ENCODE data around the gene OPN3. TPM values are rescaled to one million over a fixed set of nuclear protein-coding genes. Genes with fewer than 3 reads are reported as not detected.
A peak's percentile ranks its signal among the peaks of the same experiment; 100 is the strongest.

Gene OPN3
- total and polyA plus RNA-seq, 2 donors (not counting 3 experiments of a cell fraction or from before 2014, with no cell fraction given), result 16.1 to 23.9 TPM

DNA sequence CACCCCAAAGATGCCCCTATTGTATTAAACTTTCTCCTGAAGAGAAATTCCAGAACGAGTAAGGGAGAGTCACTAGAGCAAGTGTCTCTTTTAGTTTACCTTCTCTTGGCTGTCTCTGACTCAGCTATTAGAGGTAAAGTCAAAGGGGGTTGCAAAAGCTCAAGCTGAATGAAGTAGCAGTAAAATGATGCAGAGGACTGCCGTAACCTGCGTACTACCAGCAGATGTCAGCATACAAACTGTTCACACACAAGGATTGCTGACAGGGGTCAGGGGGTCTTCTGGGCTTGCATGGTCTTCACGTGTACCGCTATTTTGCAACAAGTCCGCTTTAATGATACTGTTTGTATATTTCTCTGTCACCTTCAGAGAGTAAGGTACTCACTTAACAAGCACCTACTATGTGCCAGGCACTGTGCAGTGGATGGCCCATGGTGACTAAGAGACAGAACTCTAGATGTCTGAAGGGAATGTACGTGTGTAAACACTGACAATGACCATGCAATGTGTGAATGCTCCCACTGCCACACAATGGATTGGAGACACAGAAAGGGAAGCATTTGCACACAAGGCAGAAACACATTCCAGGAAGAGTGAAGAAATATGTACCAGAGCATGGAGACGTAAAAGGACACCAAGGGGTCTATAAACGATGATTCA lies 34.9 kb downstream of the OPN3 start:
- intact Hi-C loops (cut with micrococcal nuclease) (no loop called here), dilution Hi-C loops (cut with MboI; ENCODE audit: extremely low pct_ligation_motif_present, low sequenced_read_pairs) (no loop called here)
- no peak for TF ChIP-seq POLR2AphosphoS5 (IDR thresholded peaks at IDR 0.05; ENCODE audit: insufficient read depth, low read depth, low read length)
- TF ChIP-seq, protein P1, sequence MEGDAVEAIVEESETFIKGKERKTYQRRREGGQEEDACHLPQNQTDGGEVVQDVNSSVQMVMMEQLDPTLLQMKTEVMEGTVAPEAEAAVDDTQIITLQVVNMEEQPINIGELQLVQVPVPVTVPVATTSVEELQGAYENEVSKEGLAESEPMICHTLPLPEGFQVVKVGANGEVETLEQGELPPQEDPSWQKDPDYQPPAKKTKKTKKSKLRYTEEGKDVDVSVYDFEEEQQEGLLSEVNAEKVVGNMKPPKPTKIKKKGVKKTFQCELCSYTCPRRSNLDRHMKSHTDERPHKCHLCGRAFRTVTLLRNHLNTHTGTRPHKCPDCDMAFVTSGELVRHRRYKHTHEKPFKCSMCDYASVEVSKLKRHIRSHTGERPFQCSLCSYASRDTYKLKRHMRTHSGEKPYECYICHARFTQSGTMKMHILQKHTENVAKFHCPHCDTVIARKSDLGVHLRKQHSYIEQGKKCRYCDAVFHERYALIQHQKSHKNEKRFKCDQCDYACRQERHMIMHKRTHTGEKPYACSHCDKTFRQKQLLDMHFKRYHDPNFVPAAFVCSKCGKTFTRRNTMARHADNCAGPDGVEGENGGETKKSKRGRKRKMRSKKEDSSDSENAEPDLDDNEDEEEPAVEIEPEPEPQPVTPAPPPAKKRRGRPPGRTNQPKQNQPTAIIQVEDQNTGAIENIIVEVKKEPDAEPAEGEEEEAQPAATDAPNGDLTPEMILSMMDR (IDR thresholded peaks at IDR 0.05; ENCODE audit: extremely low read depth in 1 of 2, insufficient read depth in 1 of 2, low read depth in 1 of 2, low read length in 2 of 2), result peak in 1 of 2 donors; percentile 18
- TF ChIP-seq, protein P2, sequence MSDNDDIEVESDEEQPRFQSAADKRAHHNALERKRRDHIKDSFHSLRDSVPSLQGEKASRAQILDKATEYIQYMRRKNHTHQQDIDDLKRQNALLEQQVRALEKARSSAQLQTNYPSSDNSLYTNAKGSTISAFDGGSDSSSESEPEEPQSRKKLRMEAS (IDR thresholded peaks at IDR 0.05; ENCODE audit: insufficient read depth, insufficient read length), result no peak
- no peak overlapping the region for H3K4me3 ChIP-seq (replicated peaks in 1 of 3; ENCODE audit: insufficient read depth in 1 of 3, low read depth in 1 of 3, low read length in 3 of 3)
- no peak overlapping the region for H3K4me2 ChIP-seq (ENCODE audit: insufficient read depth, low read length)
- POLR2A ChIA-PET, result no interaction called here
- BruUV-seq (replicated peaks), result no TSS peak
- FAIRE-seq (no peak), DNase-seq (ENCODE audit: low read depth, low spot score) (no peak)
- H3K79me2 ChIP-seq (ENCODE audit: control insufficient read depth, insufficient read depth, low read length), result no peaks in the 10 kb centered on the region
- CTCF ChIA-PET, result interaction anchor here (1.2 to 1.6 kb wide), 2 partner anchors 9 to 22 kb away, joined by 4 to 5 read pairs; no protein-coding TSS in a partner anchor
- H3K4me1 ChIP-seq (ENCODE audit: control insufficient read depth, extremely low read depth, insufficient read depth, low read length), result peaks cover 18% of the 10 kb centered on the region
- no peak overlapping the region for H2AFZ ChIP-seq (ENCODE audit: low read depth, low read length)
- no peak overlapping the region for H3K27ac ChIP-seq (ENCODE audit: insufficient read depth, low read depth, low read length)
- H3K9me3 ChIP-seq (replicated peaks; ENCODE audit: control insufficient read depth, insufficient read depth, low read length), result no peaks in the 10 kb centered on the region
- H3K36me3 ChIP-seq (ENCODE audit: control insufficient read depth in 2 of 2, extremely low read depth in 1 of 2, insufficient read depth in 2 of 2, low read length in 2 of 2), result no peaks in the 10 kb centered on the region
- H3K27me3 ChIP-seq (ENCODE audit: control insufficient read depth in 2 of 2, insufficient read depth in 2 of 2, low read length in 2 of 2), result no peaks in the 10 kb centered on the region
- no peaks in the 10 kb centered on the region for H3K9me1 ChIP-seq (replicated peaks; ENCODE audit: control insufficient read depth, extremely low read depth, insufficient read depth, low read length)
- H3K9ac ChIP-seq (replicated peaks; ENCODE audit: extremely low read depth, insufficient read depth, low read length), result no peak overlapping the region
- H4K20me1 ChIP-seq (replicated peaks; ENCODE audit: control insufficient read depth, extremely low read depth, insufficient read depth, low read length), result no peaks in the 10 kb centered on the region

DNA sequence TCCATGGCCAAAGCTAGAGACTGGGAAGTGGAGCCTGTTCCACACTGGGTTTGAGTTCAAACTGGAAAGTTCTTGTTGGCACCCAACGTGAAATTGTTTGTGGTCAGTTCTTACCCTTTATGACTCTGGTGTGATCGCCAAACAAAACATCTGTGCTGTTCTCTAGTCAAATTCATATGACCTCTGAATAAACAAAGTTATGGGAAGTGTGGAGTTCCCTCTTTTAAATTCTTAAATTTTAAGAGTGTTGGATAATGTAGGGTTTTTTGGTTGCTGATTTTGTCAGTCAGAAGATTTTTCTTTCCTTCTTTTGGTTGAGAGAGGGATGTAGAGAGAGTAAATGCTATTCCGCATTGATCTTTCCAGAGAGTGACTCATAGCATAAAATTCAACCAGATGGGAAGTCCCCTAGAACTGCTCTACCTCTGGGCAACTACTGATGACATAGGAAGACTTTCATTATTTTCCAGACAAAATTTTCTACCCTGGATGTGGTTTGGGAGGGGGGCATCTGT lies 36.4 kb downstream of the OPN3 start:
- Histone ChIP-seq H3K36me3 (ENCODE audit: control insufficient read depth in 2 of 2, extremely low read depth in 1 of 2, insufficient read depth in 2 of 2, low read length in 2 of 2) (no peaks in the 10 kb centered on the region), H3K9ac (replicated peaks; ENCODE audit: extremely low read depth, insufficient read depth, low read length) (no peak overlapping the region), H2AFZ (ENCODE audit: low read depth, low read length) (no peak overlapping the region), H3K27ac (ENCODE audit: insufficient read depth, low read depth, low read length) (no peak overlapping the region), H3K4me2 (ENCODE audit: insufficient read depth, low read length) (no peak overlapping the region), H3K4me3 (replicated peaks in 1 of 3; ENCODE audit: insufficient read depth in 1 of 3, low read depth in 1 of 3, low read length in 3 of 3) (no peak overlapping the region), H3K79me2 (ENCODE audit: control insufficient read depth, insufficient read depth, low read length) (no peaks in the 10 kb centered on the region), H3K9me3 (replicated peaks; ENCODE audit: control insufficient read depth, insufficient read depth, low read length) (no peaks in the 10 kb centered on the region), H4K20me1 (replicated peaks; ENCODE audit: control insufficient read depth, extremely low read depth, insufficient read depth, low read length) (no peaks in the 10 kb centered on the region), H3K4me1 (ENCODE audit: control insufficient read depth, extremely low read depth, insufficient read depth, low read length) (peaks cover 7% of the 10 kb centered on the region), H3K9me1 (replicated peaks; ENCODE audit: control insufficient read depth, extremely low read depth, insufficient read depth, low read length) (no peaks in the 10 kb centered on the region), H3K27me3 (ENCODE audit: control insufficient read depth in 2 of 2, insufficient read depth in 2 of 2, low read length in 2 of 2) (no peaks in the 10 kb centered on the region)
- dilution Hi-C loops (cut with MboI; ENCODE audit: extremely low pct_ligation_motif_present, low sequenced_read_pairs) (no loop called here), intact Hi-C loops (cut with micrococcal nuclease) (no loop called here)
- TF ChIP-seq GATA2 (IDR thresholded peaks at IDR 0.05; ENCODE audit: insufficient read depth, insufficient read length, low read depth, low read length) (no peak), FOS (IDR thresholded peaks at IDR 0.05; ENCODE audit: borderline replicate concordance, insufficient read depth, low read length) (no peak), JUN (IDR thresholded peaks at IDR 0.05; ENCODE audit: borderline replicate concordance, insufficient read depth, insufficient read length, low read depth) (no peak), POLR2A (IDR thresholded peaks at IDR 0.05; ENCODE audit: low read depth, low read length) (no peak), EZH2 (IDR thresholded peaks at IDR 0.05; ENCODE audit: borderline replicate concordance, low read depth, low read length, severe bottlenecking) (no peak), POLR2AphosphoS5 (IDR thresholded peaks at IDR 0.05; ENCODE audit: insufficient read depth, low read depth, low read length) (no peak), MYC (IDR thresholded peaks at IDR 0.05; ENCODE audit: low read depth, low read length) (no peak)
- TF ChIP-seq, protein P1 (IDR thresholded peaks at IDR 0.05; ENCODE audit: extremely low read depth in 1 of 2, insufficient read depth in 1 of 2, low read depth in 1 of 2, low read length in 2 of 2), result no peak
- TF ChIP-seq, protein P2 (IDR thresholded peaks at IDR 0.05; ENCODE audit: insufficient read depth, insufficient read length), result no peak
- FAIRE-seq (no peak), DNase-seq (ENCODE audit: low read depth, low spot score) (no peak)
- BruUV-seq (replicated peaks), result no TSS peak
- POLR2A ChIA-PET, result no interaction called here
- CTCF ChIA-PET, result no interaction called here
